M059J (cell line): ENCODE data around the gene OTOS. TPM values are rescaled to one million over a fixed set of nuclear protein-coding genes. Genes with fewer than 3 reads are reported as not detected.

Source experiments
- DNase-seq: peaks from one replicate; pipeline ENCODE4 v3.0.0-alpha.2; 2012; ENCODE audit warnings: low read depth
- total RNA-seq: library from RNA; depleted of rRNA; stranded (reverse); fragments of >200 nt; shearing (Covaris generic); gene quantifications from 2 replicates; pipeline ENCODE4 v1.2.3, GENCODE V29; 2014; rRNA removed

OTOS gene
- total RNA-seq, 1 experiment from 2014 or later, result not detected

DNA sequence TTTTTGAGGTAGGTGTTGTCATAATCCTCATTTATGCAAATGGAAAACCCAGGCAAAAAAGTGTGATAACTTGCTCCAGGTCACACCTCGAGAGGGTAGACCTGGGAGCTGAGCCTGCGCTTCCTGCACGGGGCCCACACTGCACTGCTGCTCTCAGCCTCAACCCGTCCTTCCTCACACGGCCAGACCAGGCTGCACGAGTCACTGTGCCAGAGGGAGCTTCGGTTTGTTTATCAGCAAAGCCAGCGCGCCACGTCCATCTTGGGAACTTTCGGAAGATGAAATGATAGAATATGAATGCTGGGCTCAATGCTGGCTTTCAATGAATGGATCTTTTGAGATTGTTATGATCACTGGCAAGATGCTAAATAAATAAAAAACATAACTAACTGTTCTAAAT, 18.8 kb downstream of the OTOS start:
- DNase-seq, result no peak

DNA sequence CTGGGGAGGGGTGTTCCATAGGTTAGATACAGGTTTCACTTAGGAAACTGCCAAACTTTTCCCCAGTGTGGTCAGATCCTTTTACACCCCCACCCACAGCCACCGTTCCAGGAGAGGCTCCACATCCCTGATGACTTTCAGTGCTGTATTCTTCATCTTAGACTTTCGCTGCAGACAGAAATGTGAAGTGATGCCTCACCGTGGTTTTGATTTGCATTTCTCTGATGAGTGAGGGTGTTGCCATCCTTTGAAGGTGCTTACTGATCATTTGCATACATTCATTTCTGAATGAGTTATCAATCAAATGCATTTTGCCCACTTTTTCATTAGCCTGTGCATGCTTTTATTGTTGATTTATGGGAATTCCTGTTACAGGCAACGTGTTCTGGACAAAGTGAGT, 19.3 kb downstream of the OTOS start:
- no peak for DNase-seq

DNA sequence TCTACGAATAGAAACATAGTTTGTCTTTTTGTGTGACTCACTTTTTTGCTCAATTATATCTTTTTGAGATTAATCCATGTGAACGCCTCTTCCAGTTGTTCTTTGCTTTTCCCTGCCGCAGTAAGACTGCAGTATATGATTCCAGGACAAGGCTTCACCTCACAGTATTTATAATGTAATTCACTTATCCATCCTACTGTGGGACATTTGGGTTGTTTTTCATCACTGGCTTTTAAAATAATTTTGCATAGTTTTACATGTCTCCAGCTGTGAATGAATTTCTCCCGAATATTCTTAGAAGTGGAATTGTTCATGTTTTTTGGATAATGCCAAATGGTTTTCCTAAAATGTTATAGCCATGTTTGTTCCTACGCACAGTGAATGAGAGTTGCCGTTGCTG, 26.2 kb downstream of the OTOS start:
- DNase-seq, result no peak

DNA sequence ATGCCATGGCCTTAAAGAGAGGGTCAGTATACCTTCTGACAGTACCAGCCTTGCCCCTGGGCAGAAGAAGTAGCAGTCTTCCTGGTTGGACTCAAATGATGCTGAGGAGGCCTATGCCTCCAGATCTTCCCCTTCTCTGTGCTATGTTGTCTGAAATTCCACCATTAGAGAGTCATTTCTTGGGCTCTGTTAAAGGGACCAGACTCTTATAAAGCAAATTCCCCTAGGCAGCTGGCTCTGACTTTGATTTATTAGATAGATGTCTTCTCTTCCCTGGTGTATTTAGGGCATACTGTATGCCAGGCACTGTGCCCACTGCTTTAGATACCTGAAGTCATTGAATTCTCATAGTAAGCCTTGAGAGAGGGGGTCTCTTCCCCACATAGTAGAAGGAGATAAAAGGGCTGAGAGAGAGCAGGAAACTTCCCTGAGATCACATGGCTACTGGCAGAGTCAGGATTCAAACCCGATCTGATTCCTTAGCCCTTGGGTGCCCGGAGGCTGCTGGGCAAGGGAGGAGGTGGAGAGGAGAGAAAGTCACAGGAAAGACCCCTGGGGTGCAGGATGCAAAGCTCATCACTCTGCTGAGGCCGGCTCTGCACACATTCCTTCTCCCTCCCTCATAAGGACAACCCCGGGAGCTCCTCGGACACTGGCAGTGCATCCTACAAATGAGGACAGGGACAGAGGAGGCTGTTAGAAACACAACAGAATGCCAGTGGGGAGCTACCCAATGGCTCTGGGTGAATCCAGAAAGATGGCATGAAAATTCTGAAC, 27.4 kb downstream of the OTOS start:
- DNase-seq, result no peak

DNA sequence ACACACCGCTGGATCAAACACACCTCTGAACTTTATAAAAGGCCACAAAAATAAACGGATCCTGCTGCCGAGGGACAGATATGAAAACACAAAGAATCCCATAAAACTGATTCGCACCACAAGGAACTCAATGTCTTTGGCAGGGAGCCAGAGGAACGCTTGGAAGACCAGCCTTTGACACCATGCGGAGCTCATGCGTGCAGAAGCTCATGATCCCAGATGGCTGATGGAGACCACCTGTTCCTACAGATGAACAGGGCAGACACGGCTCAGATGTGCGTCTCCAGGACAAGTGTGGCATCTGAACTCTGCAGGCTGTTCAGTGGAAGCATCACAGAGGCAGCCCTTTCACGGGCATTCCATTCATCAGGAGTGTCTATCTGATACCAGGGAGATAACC, 29.2 kb downstream of the OTOS start:
- DNase-seq, result no peak

DNA sequence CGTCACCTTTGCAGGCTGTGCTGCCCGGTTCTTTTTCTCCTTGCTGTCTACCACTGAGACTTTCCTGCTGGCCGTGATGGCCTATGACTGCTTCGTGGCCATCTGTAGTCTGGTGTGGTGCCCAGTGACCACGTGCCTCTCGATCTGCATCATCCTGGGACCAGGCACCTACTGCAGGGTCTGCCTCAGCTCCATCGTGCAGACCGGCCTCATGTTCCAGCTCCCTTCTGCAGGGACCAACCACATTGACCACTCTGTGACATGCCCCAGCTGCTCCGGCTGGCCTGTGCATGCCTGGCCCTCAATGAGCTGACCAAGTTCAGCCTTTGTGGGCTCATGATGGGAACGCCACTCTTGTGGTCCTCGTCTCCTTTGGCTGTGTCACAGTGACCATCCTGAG, 31.1 kb downstream of the OTOS start:
- no peak for DNase-seq

DNA sequence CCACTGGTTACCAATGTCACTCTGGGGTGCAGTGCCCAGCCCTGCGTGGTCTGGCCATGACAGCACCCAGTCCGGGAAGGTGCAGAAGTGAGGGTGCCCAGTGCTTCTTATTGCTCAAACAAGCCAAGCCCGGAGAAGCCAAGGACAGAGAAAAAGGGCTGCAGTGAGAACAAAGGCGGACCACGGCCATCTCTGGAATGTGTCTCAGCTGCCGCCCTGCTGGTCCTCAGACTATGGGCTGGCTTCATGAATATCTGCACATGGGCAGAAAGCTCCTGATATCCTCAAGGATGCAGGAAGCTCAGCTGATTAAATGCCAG, 33.0 kb downstream of the OTOS start:
- no peak for DNase-seq

DNA sequence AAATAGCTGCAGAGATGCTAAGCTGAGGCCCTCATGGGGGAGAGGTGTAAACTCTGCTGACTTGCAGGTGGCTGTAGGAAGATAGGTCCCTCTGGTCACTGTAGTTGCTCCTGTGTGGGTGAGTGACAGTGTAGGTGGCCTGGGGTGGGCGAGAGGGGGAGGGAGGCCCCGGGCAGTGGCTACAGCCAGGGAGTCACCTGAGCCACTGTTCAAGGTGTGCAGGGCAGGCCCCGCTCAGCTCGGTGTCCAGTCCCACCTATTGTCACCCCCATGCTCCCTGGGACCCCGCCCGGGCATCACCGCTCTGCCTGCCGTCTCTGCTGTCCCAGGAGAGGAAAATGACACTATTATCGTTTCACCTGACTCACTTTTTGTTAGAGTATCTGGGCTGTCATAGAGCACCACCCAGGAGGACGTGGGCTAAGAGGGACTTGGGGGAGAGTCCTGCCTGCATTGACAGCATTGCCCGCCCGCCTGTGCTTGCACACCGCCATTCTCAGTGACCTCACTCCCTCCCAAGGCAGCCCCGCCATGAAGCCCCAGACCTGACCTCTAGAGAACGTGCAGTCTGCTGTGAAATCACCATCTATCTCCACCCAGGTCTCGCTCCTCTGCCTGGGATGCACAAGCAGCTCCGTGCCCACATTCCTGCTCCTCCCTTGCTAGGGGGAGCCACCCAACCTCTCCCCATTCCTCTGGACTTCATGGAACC, 33.5 kb downstream of the OTOS start:
- no peak for DNase-seq

DNA sequence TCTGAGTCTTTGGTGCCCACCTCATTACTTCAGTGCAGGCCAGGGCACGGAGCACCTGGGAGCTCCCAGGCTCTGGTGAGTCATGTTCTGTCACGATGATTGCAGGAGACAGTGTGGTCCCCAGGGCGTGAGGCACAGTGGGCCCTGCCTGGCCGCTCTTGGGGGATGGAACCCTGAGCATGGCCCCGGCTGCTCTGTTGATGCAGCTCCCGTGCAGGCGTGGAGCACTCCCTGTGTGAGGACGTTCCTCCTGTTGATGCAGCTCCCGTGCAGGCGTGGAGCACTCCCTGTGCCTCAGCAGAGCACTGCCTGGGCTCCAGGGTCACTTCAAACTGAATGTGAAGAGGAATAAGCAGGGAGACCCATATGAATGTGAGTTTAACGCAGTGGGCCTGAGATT, 34.5 kb downstream of the OTOS start:
- no peak for DNase-seq

DNA sequence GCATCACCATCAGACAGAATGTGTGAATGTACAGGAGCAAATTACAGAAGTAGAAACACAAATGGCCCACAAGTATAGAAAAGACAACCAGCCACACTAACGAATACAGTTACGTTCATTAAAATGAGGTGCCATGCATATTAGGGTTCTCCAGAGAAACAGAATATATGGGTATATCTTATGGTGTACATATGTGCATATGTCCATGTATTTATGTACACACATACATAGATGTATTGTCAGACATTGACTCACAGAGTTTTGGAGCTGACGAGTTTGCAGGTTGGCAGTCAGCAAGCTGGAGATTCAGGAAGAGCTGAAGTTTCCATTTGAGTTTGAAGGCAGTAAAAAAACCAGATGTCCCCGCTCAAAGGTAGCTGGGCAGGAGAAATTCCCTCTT, 37.3 kb downstream of the OTOS start:
- DNase-seq, result no peak

DNA sequence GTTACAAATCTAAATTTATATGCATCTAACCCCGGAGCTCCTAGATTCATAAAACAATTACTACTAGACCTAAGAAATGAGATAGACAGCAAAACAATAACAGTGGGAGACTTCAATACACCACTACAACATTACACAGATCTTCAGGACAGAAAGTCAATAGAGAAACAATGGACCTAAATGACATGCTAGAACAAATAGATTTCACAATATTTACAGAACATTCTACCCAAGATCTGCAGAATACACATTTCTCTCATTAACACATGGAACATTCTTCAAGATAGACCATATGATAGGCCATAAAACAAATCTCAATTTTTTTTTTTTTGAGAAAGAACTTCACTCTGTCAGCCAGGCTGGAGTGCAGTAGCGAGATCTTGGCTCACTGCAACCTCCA, 42.1 kb downstream of the OTOS start:
- no peak for DNase-seq

DNA sequence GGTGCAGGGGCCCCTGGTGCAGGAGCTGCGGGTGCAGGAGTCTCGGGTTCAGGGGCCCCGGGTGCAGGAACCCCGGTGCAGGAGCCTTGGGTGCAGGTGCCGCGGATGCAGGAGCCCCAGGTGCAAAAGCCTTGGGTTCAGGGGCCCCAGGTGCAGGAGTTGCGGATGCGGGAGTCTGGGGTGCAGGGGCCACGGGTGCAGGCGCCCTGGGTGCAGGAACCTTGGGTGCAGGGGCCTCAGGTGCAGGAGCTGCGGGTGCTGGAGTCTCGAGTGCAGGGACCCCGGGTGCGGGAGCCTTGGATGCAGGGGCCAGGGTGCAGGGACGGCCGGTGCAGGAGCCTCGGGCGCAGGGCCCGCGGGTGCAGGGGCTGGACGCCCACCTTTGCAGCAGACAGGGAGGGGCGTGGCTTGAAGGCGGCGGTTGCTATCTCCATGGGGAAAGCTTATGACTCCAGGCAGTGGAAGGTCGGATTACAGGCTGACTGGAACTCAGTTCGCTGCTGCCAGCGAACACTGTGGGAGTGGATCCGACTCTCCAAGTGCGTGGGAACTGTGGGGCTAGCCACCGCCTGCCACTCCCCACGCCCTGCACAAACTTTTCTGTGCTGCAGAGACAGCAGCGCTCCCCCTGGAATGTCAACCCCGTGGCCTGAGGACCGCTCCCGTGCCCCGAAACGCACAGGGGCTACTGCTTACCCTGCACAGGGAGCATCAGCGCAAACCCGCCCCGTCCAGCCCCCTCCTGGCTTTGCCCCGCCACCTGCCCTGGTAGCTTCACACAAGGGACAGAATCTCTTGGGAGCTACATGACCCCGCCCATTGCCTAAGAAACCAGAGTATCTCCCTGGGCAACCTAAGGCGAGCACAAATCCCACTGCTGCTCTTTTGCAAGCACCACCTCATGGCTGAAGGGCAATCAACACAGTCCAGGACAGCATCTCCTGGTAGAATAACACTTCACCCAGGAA, 44.6 kb downstream of the OTOS start:
- no peak for DNase-seq

DNA sequence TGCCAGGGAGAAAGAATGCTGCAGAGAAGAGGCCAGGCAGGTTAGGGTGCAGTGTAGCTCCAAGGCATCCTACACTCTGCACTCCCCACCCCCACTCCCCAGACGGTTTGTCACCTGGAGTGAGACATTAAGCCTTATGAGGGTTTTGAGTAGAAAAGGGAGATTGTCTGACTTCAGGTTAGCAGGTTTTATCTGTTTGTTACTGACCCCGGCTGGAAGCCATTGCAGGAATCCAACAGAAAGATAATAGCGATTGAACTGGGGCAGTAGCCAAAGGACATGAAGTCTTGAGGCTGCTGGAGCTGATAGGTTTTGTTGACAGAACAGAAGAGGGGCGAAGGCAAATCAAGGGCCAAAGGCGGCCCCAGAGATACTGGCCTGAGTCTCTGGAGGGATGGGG, 51.2 kb downstream of the OTOS start:
- DNase-seq, result no peak

Other genes starting within 250 kb of the OTOS start
- 92.0 and 92.8 TPM in 2 replicates for gene NDUFA10, start 115.3 kb downstream of the OTOS start, total RNA-seq
- gene OR6B2, start 110.2 kb downstream of the OTOS start, total RNA-seq, result not detected in 2 replicates
- gene OR6B3, start 87.1 kb downstream of the OTOS start, total RNA-seq, result not detected in 2 replicates
- 107 and 123 TPM in 2 replicates for gene COPS9, start 4.4 kb downstream of the OTOS start, total RNA-seq